Measurements from ENCODE around the gene MUC22.
A peak's percentile ranks its signal among the peaks of the same experiment; 100 is the strongest.

Gene MUC22

DNA sequence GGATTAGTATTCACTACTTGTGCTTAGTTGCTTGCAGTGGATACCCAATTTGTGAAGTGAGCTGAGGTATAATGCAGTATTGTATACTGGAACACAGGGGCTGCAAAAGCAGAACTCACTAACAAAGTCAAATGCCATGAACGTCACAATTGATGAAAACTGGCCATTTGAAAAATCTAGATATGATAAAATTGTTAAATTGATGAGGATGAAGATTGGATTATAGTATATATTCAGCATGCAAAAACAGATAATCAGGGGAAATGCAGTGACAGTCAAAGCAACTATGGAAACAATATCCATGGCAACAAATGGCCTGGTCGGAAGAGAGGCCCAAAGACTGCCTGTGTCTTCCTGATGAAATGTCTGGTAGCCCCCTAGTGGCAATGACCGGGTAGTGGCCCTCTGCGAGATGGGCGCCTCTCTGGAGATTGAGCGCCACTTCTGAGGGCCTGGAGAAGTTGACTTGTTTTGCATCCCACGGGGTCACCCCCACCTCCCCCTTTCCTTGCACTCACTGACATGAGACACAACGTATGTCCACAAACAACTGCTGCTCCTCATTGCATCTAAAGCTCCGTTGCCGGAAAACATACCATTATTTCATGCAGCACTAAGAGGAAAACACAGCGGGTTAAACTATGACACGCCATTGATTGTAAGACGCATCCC is 58.5 kb downstream of the MUC22 start:
- H3K36me3 ChIP-seq (ENCODE audit: control insufficient read depth in 1 of 2, insufficient read depth in 2 of 2, low read length in 2 of 2): no peaks in the 10 kb centered on the region
- H3K4me1 ChIP-seq (ENCODE audit: control insufficient read depth in 1 of 2, insufficient read depth in 2 of 2, low read length in 2 of 2): no peaks in the 10 kb centered on the region
- no peak overlapping the region for H3K4me3 ChIP-seq (ENCODE audit: low read depth in 1 of 2, low read length in 2 of 2)
- no peaks in the 10 kb centered on the region for H3K27me3 ChIP-seq (ENCODE audit: control insufficient read depth in 1 of 2, insufficient read depth in 2 of 2, low read length in 2 of 2)
- H3K27ac ChIP-seq (ENCODE audit: low read depth, low read length): no peak overlapping the region
- no peak overlapping the region for H3K9ac ChIP-seq (ENCODE audit: low read depth in 1 of 2, low read length in 2 of 2)
- H3K9me3 ChIP-seq (ENCODE audit: control insufficient read depth in 1 of 2, low read length in 2 of 2): no peaks in the 10 kb centered on the region

DNA sequence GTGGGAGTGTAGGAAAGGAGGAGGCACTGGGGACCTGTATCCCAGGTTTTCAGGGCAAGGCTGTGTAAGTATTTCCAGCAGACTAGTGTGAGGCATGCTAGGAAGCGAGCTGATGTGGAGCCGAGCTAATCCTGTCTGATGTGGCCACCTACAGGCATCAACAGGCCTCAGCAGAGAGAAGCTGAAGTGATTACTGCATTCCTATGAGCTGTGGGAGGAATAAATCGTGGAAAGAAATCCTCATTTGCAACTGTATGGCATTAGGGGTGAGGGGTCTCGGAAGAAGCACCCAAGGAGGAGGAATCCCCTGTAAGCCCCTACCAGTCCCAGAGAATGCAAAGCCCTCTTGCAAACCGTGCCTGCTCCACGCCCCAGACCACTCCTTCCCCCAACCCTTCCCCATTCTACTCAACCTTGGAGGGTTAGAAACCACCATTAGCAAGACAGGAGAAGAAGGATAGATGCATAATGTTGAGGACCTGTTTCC is 60.5 kb downstream of the MUC22 start:
- H3K4me1 ChIP-seq (ENCODE audit: control insufficient read depth in 1 of 2, insufficient read depth in 2 of 2, low read length in 2 of 2): no peaks in the 10 kb centered on the region
- no peaks in the 10 kb centered on the region for H3K9me3 ChIP-seq (ENCODE audit: control insufficient read depth in 1 of 2, low read length in 2 of 2)
- no peak overlapping the region for H3K4me3 ChIP-seq (ENCODE audit: low read depth in 1 of 2, low read length in 2 of 2)
- no peak overlapping the region for H3K27ac ChIP-seq (ENCODE audit: low read depth, low read length)
- H3K27me3 ChIP-seq (ENCODE audit: control insufficient read depth in 1 of 2, insufficient read depth in 2 of 2, low read length in 2 of 2): no peaks in the 10 kb centered on the region
- H3K9ac ChIP-seq (ENCODE audit: low read depth in 1 of 2, low read length in 2 of 2): no peak overlapping the region
- no peaks in the 10 kb centered on the region for H3K36me3 ChIP-seq (ENCODE audit: control insufficient read depth in 1 of 2, insufficient read depth in 2 of 2, low read length in 2 of 2)

DNA sequence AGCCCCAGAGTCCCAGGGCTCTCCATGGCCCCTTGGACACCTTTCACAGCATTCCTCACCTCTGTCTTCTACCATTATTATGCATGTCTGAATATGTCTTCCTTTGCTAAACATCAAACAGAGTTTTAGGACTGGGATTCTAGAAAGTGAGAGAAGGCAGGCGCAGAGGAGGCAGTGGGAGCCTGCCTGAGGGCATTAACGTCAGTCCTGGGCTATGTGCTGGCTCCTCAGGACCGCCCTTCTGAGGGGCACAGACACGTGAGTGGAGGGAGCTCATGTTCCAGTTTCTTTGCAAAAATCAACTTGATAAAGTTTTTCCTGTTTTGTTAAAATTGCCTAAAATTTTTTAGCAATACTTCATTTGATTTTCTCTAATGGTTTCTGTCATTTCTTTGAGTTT is 64.1 kb downstream of the MUC22 start:
- Histone ChIP-seq H3K4me3 (ENCODE audit: low read depth in 1 of 2, low read length in 2 of 2) (no peak overlapping the region), H3K9me3 (ENCODE audit: control insufficient read depth in 1 of 2, low read length in 2 of 2) (no peaks in the 10 kb centered on the region), H3K27ac (ENCODE audit: low read depth, low read length) (no peak overlapping the region), H3K27me3 (ENCODE audit: control insufficient read depth in 1 of 2, insufficient read depth in 2 of 2, low read length in 2 of 2) (no peaks in the 10 kb centered on the region), H3K4me1 (ENCODE audit: control insufficient read depth in 1 of 2, insufficient read depth in 2 of 2, low read length in 2 of 2) (no peaks in the 10 kb centered on the region), H3K9ac (ENCODE audit: low read depth in 1 of 2, low read length in 2 of 2) (no peak overlapping the region), H3K36me3 (ENCODE audit: control insufficient read depth in 1 of 2, insufficient read depth in 2 of 2, low read length in 2 of 2) (no peaks in the 10 kb centered on the region)

GRCh38 chr6:31075528-31075927 is 65.3 kb downstream of the MUC22 start:
- Histone ChIP-seq H3K4me3 (ENCODE audit: low read depth in 1 of 2, low read length in 2 of 2) (no peak overlapping the region), H3K36me3 (ENCODE audit: control insufficient read depth in 1 of 2, insufficient read depth in 2 of 2, low read length in 2 of 2) (no peaks in the 10 kb centered on the region), H3K27ac (ENCODE audit: low read depth, low read length) (no peak overlapping the region), H3K27me3 (ENCODE audit: control insufficient read depth in 1 of 2, insufficient read depth in 2 of 2, low read length in 2 of 2) (no peaks in the 10 kb centered on the region), H3K9me3 (ENCODE audit: control insufficient read depth in 1 of 2, low read length in 2 of 2) (no peaks in the 10 kb centered on the region), H3K4me1 (ENCODE audit: control insufficient read depth in 1 of 2, insufficient read depth in 2 of 2, low read length in 2 of 2) (peaks cover 0 to 3% of the 10 kb centered on the region in 2 donors), H3K9ac (ENCODE audit: low read depth in 1 of 2, low read length in 2 of 2) (no peak overlapping the region)

DNA sequence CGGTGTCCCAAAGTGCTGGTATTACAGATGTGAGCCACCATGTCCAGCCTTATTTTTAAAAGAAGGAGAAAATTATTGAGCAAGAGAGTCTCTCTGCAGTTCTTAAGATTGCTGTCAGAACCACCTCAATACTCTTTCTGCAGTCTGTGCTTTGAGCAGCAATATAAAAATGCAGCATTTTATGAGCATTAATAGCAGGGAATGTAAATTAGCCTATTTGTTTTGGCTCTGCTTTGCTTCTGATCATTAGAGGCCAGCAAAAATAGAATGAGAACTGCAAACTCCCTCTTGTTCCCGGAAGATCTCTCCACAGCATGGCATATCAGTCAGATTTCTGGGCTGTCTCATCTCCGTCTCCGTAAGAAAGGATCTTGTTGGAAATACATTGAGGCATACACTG is 66.3 kb downstream of the MUC22 start:
- Histone ChIP-seq H3K4me3 (ENCODE audit: low read depth in 1 of 2, low read length in 2 of 2) (no peak overlapping the region), H3K27me3 (ENCODE audit: control insufficient read depth in 1 of 2, insufficient read depth in 2 of 2, low read length in 2 of 2) (no peaks in the 10 kb centered on the region), H3K9me3 (ENCODE audit: control insufficient read depth in 1 of 2, low read length in 2 of 2) (no peaks in the 10 kb centered on the region), H3K27ac (ENCODE audit: low read depth, low read length) (no peak overlapping the region), H3K36me3 (ENCODE audit: control insufficient read depth in 1 of 2, insufficient read depth in 2 of 2, low read length in 2 of 2) (no peaks in the 10 kb centered on the region), H3K4me1 (ENCODE audit: control insufficient read depth in 1 of 2, insufficient read depth in 2 of 2, low read length in 2 of 2) (peaks cover 0 to 3% of the 10 kb centered on the region in 2 donors), H3K9ac (ENCODE audit: low read depth in 1 of 2, low read length in 2 of 2) (no peak overlapping the region)

DNA sequence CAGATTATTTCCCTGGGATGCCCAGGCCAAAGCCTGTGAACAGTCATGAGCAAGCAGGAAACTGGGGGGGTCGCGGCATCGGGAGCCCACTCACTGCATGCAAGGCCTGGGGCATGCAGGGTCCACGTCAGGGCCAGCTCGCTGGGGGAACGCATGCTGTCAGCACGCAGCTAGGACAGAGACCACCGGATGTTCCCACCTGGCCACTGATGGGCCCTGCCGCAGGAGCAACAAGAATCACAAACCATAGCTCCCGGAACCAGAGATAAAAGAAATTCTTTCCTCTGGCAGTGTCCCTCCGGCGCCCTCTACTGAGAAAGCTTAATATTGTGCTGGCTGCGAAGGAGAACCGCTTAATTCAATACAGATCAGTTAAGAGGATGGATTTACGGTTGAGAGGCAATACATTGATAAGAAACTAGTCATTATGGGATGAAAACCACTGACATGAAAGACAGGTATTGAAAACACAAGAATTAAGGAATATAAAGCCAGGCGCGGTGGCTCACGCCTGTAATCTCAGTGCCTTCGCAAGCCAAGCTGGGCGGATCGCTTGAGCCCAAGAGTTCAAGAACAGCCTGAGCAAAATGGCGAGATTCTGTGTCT is 69.5 kb downstream of the MUC22 start:
- H3K36me3 ChIP-seq (ENCODE audit: control insufficient read depth in 1 of 2, insufficient read depth in 2 of 2, low read length in 2 of 2): no peaks in the 10 kb centered on the region
- H3K4me3 ChIP-seq (ENCODE audit: low read depth in 1 of 2, low read length in 2 of 2): peak overlapping the region in 1 of 2 donors; percentile 18
- H3K9me3 ChIP-seq (ENCODE audit: control insufficient read depth in 1 of 2, low read length in 2 of 2): no peaks in the 10 kb centered on the region
- no peaks in the 10 kb centered on the region for H3K27me3 ChIP-seq (ENCODE audit: control insufficient read depth in 1 of 2, insufficient read depth in 2 of 2, low read length in 2 of 2)
- peak overlapping the region; percentile 21 to 29 for H3K9ac ChIP-seq (ENCODE audit: low read depth in 1 of 2, low read length in 2 of 2)
- no peak overlapping the region for H3K27ac ChIP-seq (ENCODE audit: low read depth, low read length)
- peaks cover 0 to 3% of the 10 kb centered on the region in 2 donors for H3K4me1 ChIP-seq (ENCODE audit: control insufficient read depth in 1 of 2, insufficient read depth in 2 of 2, low read length in 2 of 2)

- peaks cover 0 to 4% of the 10 kb centered on the region in 2 donors for H3K27me3 ChIP-seq (ENCODE audit: control insufficient read depth in 1 of 2, insufficient read depth in 2 of 2, low read length in 2 of 2)
- peaks cover 5 to 9% of the 10 kb centered on the region in 2 donors for H3K4me1 ChIP-seq (ENCODE audit: control insufficient read depth in 1 of 2, insufficient read depth in 2 of 2, low read length in 2 of 2)
These were observed 71.6 kb downstream of the MUC22 start for GRCh38 chr6:31081872-31082271.

DNA sequence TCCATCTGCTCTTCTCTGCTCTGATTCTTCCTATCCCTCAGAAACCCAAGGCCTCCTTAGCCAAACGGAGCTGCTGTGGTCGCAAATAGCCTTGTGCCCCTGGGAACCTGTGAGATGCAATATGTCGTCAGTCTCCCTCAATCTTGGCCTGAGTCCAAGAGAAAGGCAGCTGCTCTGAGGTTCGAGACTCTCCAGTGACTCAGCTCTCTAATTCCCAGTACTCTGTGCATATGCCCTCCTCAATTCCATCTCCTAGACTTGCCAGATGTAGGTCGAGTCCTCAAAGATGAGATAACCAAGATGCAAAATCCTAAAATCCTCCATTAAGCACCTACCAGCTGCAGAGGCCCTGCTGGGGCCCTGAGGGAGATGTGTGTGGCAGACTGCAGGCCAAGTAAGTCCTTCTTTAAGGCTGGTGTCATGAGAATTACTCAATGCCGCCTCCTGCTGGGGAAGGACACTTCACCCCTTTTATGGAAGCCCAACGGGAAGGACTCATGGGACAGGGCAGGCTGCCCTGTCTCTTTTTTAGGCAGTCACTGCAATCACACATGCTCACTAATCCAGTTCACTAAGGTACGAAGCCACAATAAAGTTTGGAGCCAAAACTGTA is 73.6 kb downstream of the MUC22 start:
- H3K4me1 ChIP-seq (ENCODE audit: control insufficient read depth in 1 of 2, insufficient read depth in 2 of 2, low read length in 2 of 2): peaks cover 11 to 14% of the 10 kb centered on the region in 2 donors
- no peaks in the 10 kb centered on the region for H3K36me3 ChIP-seq (ENCODE audit: control insufficient read depth in 1 of 2, insufficient read depth in 2 of 2, low read length in 2 of 2)
- H3K9ac ChIP-seq (ENCODE audit: low read depth in 1 of 2, low read length in 2 of 2): no peak overlapping the region
- H3K4me3 ChIP-seq (ENCODE audit: low read depth in 1 of 2, low read length in 2 of 2): no peak overlapping the region
- H3K27me3 ChIP-seq (ENCODE audit: control insufficient read depth in 1 of 2, insufficient read depth in 2 of 2, low read length in 2 of 2): peaks cover 0 to 4% of the 10 kb centered on the region in 2 donors
- H3K9me3 ChIP-seq (ENCODE audit: control insufficient read depth in 1 of 2, low read length in 2 of 2): no peaks in the 10 kb centered on the region
- H3K27ac ChIP-seq (ENCODE audit: low read depth, low read length): no peak overlapping the region

More at GRCh38 chr6:31081872-31082271, 71.6 kb downstream of the MUC22 start:
- Histone ChIP-seq H3K4me3 (ENCODE audit: low read depth in 1 of 2, low read length in 2 of 2) (no peak overlapping the region), H3K36me3 (ENCODE audit: control insufficient read depth in 1 of 2, insufficient read depth in 2 of 2, low read length in 2 of 2) (no peaks in the 10 kb centered on the region), H3K27ac (ENCODE audit: low read depth, low read length) (no peak overlapping the region), H3K9me3 (ENCODE audit: control insufficient read depth in 1 of 2, low read length in 2 of 2) (no peaks in the 10 kb centered on the region), H3K9ac (ENCODE audit: low read depth in 1 of 2, low read length in 2 of 2) (no peak overlapping the region)

Data from duodenal mucosa (tissue), 2 donors.